Psoas muscle (tissue), 8 donors: ENCODE data around the gene PPP2R5E. TPM values are rescaled to one million over a fixed set of nuclear protein-coding genes. Genes with fewer than 3 reads are reported as not detected.

Source experiments
- ATAC-seq, 4 donors: fragments of 200-7000 bp; cut with Tn5 transposase; one replicate each; pipeline ENCODE4 v1.9.1; 2020; ENCODE audit warnings: moderate library complexity in 3 of 4, mild to moderate bottlenecking in 2 of 4
- DNase-seq, 2 donors: peaks; one replicate each; pipeline ENCODE4 v3.0.0-alpha.2; 2020
- H3K27ac ChIP-seq: fragments of 200-600 bp; one replicate; pipeline ENCODE4 v1.8.0; 2022
- H3K27me3 ChIP-seq, 3 donors: fragments of 200-600 bp in 1 of 3; one replicate each; pipeline versions ENCODE4 v1.6.1 to v1.8.0; 2013 to 2022; ENCODE audit warnings: low read length in 2 of 3, mild to moderate bottlenecking in 2 of 3, moderate library complexity in 1 of 3; ENCODE audit not compliant: insufficient read depth in 3 of 3
- H3K36me3 ChIP-seq, 2 donors: fragments of 200-600 bp in 1 of 2; one replicate each; pipeline versions ENCODE4 v1.6.1 to v1.8.0; 2013 to 2022; ENCODE audit warnings: low read depth in 1 of 2, mild to moderate bottlenecking in 1 of 2, moderate library complexity in 1 of 2; ENCODE audit not compliant: insufficient read depth in 1 of 2
- H3K4me1 ChIP-seq: fragments of 200-600 bp; one replicate; pipeline ENCODE4 v1.8.0; 2022
- H3K4me3 ChIP-seq: fragments of 200-600 bp; one replicate; pipeline ENCODE4 v1.8.0; 2022; ENCODE audit warnings: mild to moderate bottlenecking
- H3K9me3 ChIP-seq: fragments of 200-600 bp; one replicate; pipeline ENCODE4 v1.8.0; 2022
- WGBS, 3 donors: extraction: QIAGEN DNeasy Blood & Tissue Kit; methylation state at CpG; one replicate each; pipeline versions ENCODE4 v1.1.6 to v1.1.7; 2013; 5-methylcytosine and 5-hydroxymethylcytosine counted together
- intact Hi-C, 2 donors: fragments of 100-400 bp; cut with DNase I; formaldehyde crosslinking; loops; one replicate each; pipeline versions ENCODE4 v1.11.0 to v1.14.2; 2022
- polyA plus RNA-seq, 3 donors: library from polyadenylated mRNA; stranded (reverse); fragments of 200-250 nt; gene quantifications; one replicate each; pipeline ENCODE4 v1.2.3, GENCODE V29; 2013
- total RNA-seq, 4 donors: library from RNA; stranded (reverse); fragmentation: NEBNext Ultra II Directional in 2 of 4; extraction: Animal tissue kit (Norgen Biotek cat#: 25700) in 2 of 4; gene quantifications; one replicate each; pipeline versions ENCODE4 v1.2.1 to v1.2.4, GENCODE V29; 2021 to 2023
- TF ChIP-seq, protein P1 (sequence below): fragments of 200-600 bp; IDR thresholded peaks from one replicate; pipeline ENCODE4 v1.8.0; 2022; ENCODE audit warnings: antibody characterized with exemption
- donor health status: healthy with polysubstance abuse.
- donor health status: DM: no; HTN: no; CAD: no; lungs with moderate emphysema.
- donor health status: Bipolar disorder and iron deficiency.
- donor health status: healthy.
- donor health status: DM: yes; HTN: yes; CAD: no.
- donor health status: DM: no; HTN: no; CAD: no.
- donor health status: DM: no; HTN: no; CAD: no.
- donor health status: DM: yes; HTN: yes; CAD: no.

Gene PPP2R5E
- total and polyA plus RNA-seq, 7 donors = 10.8 to 35.0 (median 29.3) TPM

GRCh38 chr14:63487724-63488123 is 55.5 kb downstream of the PPP2R5E start:
- WGBS, 3 donors = 38 to 97% (median 93%) methylated on average over 1 of the region's 1 CpG
- Histone ChIP-seq H3K4me1 (peaks cover 31% of the 10 kb centered on the region), H3K4me3 (no peak overlapping the region), H3K9me3 (no peaks in the 10 kb centered on the region), H3K27ac (no peak overlapping the region), H3K36me3 (no peaks in the 10 kb centered on the region), H3K27me3 (no peaks in the 10 kb centered on the region)
- ATAC-seq (no peak), DNase-seq (no peak)
- TF ChIP-seq, protein P1, sequence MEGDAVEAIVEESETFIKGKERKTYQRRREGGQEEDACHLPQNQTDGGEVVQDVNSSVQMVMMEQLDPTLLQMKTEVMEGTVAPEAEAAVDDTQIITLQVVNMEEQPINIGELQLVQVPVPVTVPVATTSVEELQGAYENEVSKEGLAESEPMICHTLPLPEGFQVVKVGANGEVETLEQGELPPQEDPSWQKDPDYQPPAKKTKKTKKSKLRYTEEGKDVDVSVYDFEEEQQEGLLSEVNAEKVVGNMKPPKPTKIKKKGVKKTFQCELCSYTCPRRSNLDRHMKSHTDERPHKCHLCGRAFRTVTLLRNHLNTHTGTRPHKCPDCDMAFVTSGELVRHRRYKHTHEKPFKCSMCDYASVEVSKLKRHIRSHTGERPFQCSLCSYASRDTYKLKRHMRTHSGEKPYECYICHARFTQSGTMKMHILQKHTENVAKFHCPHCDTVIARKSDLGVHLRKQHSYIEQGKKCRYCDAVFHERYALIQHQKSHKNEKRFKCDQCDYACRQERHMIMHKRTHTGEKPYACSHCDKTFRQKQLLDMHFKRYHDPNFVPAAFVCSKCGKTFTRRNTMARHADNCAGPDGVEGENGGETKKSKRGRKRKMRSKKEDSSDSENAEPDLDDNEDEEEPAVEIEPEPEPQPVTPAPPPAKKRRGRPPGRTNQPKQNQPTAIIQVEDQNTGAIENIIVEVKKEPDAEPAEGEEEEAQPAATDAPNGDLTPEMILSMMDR = no peak
- intact Hi-C loops = no loop called here

- no peak for DNase-seq
- Histone ChIP-seq H3K27ac (no peak overlapping the region), H3K9me3 (no peaks in the 10 kb centered on the region), H3K36me3 (no peaks in the 10 kb centered on the region), H3K4me1 (peaks cover 22% of the 10 kb centered on the region), H3K4me3 (no peak overlapping the region), H3K27me3 (no peaks in the 10 kb centered on the region)
- TF ChIP-seq, protein P1 = no peak
- no peak for ATAC-seq
- intact Hi-C loops = no loop called here
Observed at GRCh38 chr14:63486738-63487137, 56.4 kb downstream of the PPP2R5E start.

DNA sequence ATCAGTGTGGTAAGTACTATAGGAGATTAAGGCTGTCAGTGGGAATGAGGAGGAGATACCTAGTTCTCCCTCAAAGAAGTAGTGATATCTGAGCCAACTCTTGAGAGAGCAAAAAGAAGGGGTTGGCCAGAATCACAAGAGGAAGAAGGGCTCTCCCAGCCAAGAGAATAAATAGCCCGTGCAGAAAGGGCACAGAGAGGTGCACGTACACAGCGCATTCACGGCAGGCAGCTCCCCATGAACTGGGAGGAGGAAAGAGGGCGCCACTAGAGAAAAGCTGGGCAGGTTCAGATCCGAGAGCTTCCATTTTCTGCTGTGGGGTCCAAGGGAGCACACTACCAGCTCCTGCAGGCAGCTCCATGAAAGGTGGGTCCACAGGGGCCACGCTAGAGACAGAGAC is 59.9 kb downstream of the PPP2R5E start:
- no peaks in the 10 kb centered on the region for H3K9me3 ChIP-seq
- peaks cover 5% of the 10 kb centered on the region for H3K4me1 ChIP-seq
- H3K27ac ChIP-seq = no peak overlapping the region
- TF ChIP-seq, protein P1 = no peak
- intact Hi-C loops = no loop called here
- 70 to 84% (median 83%) methylated on average over 7 of the region's 7 CpGs for WGBS, 3 donors
- ATAC-seq (peak in 1 of 4 donors; percentile 26), DNase-seq (no peak)
- H3K27me3 ChIP-seq = no peaks in the 10 kb centered on the region
- no peaks in the 10 kb centered on the region for H3K36me3 ChIP-seq
- H3K4me3 ChIP-seq = no peak overlapping the region

- Histone ChIP-seq H3K27ac (no peak overlapping the region), H3K4me1 (peaks cover 8% of the 10 kb centered on the region), H3K27me3 (no peaks in the 10 kb centered on the region), H3K9me3 (no peaks in the 10 kb centered on the region), H3K4me3 (no peak overlapping the region), H3K36me3 (no peaks in the 10 kb centered on the region)
- TF ChIP-seq, protein P1 = no peak
- intact Hi-C loops = no loop called here
- ATAC-seq (no peak), DNase-seq (no peak)
- WGBS, 3 donors = 91 to 95% (median 93%) methylated on average over 4 of the region's 4 CpGs
Observed at GRCh38 chr14:63480599-63480998, 62.6 kb downstream of the PPP2R5E start.

- intact Hi-C loops = no loop called here
- Histone ChIP-seq H3K27me3 (no peaks in the 10 kb centered on the region), H3K4me1 (peaks cover 8% of the 10 kb centered on the region), H3K27ac (no peak overlapping the region), H3K9me3 (no peaks in the 10 kb centered on the region), H3K36me3 (no peaks in the 10 kb centered on the region), H3K4me3 (no peak overlapping the region)
- DNase-seq (no peak), ATAC-seq (no peak)
- WGBS, 3 donors = 76 to 91% (median 87%) methylated on average over 3 of the region's 3 CpGs
- TF ChIP-seq, protein P1 = no peak
Observed at GRCh38 chr14:63478437-63478852, 64.7 kb downstream of the PPP2R5E start.
